Fibroblast of skin of left biceps (primary cell): Measurements from ENCODE around the gene SLC35F5.
"Not testable (repeated sequence)": the region's sequence is repeated elsewhere in the genome, so short reads cannot be mapped to it uniquely, and the experiment has no call there.

Experiments
- DNase-seq, 2 experiments: peaks; one replicate each; pipeline ENCODE4 v3.0.0-alpha.2; 2013; ENCODE audit warnings: low read depth in 2 of 2

The SLC35F5 gene

DNA sequence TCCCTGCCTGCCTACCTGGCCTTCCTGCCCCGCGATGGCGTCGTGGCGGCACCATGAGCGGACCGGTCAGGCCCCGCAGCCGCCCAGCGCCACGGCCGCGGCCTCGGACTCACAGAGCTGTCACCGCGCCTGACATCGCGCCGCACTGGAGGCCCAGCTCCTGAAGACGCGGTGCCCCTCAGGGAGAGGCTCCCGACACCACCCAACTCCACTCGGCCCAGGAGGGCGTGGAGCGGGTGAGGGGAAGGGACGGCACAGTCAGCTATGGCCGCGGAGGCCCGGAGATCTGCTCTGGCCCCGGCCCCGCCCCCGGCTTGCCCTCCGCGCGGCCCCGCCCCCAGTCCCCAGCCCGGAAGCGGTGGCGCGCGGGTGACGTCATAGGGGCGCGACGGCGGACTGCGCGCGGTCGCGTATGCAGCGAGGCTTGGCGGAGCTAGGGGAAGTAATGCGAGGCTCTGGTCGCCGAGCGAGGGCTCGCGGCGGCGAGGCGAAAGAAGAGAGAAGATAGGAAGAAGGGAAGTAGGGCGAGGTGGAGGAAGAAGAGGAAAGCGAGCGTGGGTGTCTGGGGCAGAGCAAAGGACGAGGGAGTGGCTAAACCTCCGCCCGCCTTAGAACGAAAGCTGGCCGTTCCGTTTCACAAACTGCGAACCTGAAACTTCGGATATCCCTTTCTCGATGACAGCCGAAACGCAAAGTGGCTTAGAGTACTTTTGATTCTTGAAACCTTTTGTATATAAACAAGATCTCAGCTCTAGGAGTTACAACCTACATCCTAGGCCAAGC, at the start of gene SLC35F5:
TSS of gene SLC35F5 (minus strand) at position 288 of the 783 bp plus-strand sequence. CDS start at position 55, 233 bp downstream.
- DNase-seq, result peak; percentile 65 to 71

DNA sequence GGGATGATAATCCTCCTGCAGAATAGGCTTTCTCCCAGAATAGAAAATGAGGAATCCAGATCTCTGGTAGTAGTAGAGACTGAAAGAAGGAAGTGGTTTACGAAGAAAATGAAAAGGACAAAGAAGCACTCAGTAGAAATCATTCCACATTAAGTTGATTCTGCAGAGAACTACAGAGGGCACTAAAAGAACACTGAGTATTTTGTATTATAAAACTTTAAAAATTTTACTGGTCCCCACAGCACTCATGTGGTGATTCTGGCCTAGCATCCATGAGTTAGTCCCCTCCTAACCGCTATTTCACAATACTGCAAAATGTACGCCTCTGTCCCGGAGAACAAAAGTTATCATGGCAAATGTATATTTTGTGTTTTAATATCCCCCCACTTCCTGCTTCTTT, 42.9 kb upstream of the SLC35F5 start:
- no peak for DNase-seq

GRCh38 chr2:113797237-113797636, 40.8 kb upstream of the SLC35F5 start:
- DNase-seq, result no peak

DNA sequence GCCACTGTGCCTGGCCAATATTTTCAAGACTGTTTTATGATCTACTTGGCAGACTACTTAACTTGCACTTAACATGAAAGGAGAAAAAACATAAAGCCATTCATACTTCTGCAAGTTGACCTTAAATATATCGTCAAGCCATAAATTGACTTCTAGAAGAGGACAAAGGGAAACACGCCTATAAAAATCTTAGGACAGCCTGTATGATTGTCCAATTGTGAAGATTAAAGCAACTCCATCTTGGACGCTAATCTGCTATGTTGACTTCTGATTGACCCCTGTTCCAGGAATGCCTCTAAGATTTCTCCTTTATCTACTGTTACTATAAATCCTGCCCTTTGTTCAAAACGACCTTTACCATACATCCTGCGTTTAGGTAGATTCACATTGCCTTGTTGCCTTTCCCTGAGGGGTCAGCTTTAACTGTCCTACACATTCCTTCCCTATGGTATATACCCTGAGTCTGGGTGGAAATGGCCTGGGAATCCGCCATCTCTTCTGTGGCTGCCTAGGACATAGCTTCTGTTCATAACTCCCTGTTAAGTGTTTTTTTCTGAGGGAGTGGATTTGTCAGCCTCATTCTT, 40.2 kb upstream of the SLC35F5 start:
- DNase-seq, result no peak

GRCh38 chr2:113795405-113795920, 39.0 kb upstream of the SLC35F5 start:
- no peak for DNase-seq

DNA sequence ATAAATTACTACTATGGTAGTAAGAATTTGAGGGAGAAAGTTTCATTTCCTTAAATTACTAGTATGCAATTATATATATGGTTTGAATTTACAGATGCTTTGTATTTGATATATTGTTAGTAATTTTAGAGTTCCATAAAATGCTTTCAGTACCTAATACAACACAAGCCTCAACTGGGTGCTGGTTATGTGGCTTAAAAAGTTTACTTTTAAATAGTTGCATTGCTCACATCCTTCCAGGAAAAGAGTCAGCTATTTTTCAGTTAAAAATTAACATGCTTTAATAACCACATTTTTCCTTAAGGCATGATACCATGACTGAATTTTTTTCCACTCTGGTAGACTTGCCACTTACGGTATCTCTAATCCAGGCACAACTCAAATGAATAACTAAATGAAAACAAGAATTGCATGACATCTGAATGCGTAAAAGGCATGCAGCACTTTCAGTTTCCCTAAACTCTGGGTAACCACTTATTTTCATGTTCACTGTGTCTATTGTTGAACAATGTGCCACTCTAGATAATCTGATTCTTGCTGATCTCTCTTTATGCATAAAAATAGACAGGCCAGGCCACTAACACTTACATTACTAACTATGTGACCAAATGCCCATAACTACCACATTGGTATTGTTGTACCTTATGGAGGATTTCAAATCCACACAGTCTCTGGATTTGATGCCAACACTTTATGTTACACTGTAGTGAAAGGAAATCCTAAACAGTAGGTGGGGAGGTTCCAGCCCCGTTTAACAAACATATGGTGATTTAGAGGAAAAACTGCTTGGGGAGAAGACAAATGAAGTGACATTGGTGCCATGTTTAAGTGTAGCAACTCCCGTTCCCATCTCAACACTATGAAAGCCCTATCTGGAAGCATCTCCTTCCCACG, 35.5 kb upstream of the SLC35F5 start:
- DNase-seq, result no peak

GRCh38 chr2:113784823-113785744, 28.6 kb upstream of the SLC35F5 start:
- DNase-seq, result no peak

DNA sequence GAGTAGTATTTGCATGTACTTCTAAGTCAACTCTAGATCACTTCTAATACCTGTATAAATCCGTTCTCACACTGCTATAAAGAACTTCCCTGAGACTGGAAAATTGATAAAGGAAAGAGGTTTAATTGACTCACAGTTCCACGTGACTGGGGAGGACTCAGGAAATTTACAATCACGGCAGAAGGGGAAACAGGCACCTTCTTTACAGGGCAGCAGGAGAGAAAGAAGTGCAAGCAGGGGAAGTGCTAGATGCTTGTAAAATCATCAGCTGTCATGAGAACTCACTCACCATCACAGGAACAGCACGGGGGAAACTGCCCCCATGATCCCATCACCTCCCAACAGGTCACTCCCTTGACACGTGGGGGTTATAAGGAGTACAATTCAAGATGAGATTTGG, 24.0 kb upstream of the SLC35F5 start:
- no peak for DNase-seq

GRCh38 chr2:113777371-113777770, 20.9 kb upstream of the SLC35F5 start:
- DNase-seq, result no peak

DNA sequence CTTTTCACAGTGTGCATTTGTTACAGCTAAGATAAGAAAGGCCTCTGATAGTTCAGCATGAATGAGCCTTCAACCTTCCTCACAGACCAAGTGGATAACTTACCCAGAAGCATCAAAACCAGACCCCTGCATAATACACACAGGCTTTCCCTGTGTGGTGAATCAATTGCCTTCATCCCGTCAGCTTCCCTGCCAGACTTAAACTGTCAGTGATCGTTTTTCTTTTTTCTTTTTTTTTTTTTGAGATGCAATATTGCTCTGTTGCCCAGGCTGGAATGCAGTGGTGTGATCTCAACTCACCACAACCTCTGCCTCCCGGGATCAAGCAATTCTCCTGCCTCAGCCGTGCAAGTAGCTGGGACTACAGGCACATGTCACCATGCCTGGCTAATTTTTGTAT, 20.5 kb upstream of the SLC35F5 start:
- no peak for DNase-seq

- DNase-seq, result not testable (repeated sequence)
These were observed 18.2 kb upstream of the SLC35F5 start for GRCh38 chr2:113774616-113775015.

DNA sequence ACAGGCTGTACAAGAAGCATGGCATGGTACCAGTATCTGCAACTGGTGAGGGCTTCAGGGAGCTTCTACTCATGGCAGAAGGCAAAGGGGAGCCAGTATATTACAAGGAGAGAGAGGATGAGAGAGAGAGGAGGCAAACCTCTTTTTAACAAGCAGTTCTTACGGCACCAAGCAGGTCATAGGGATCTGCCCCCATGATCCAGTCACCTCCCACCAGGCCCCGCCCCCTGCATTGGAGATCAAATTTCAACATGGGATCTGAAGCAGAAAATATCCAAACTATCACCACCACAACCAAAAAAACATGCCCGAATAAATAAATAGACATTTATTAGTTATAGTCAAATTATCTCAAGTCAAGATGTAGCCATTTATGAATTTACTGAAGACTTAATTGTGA, 14.5 kb upstream of the SLC35F5 start:
- DNase-seq, result no peak

DNA sequence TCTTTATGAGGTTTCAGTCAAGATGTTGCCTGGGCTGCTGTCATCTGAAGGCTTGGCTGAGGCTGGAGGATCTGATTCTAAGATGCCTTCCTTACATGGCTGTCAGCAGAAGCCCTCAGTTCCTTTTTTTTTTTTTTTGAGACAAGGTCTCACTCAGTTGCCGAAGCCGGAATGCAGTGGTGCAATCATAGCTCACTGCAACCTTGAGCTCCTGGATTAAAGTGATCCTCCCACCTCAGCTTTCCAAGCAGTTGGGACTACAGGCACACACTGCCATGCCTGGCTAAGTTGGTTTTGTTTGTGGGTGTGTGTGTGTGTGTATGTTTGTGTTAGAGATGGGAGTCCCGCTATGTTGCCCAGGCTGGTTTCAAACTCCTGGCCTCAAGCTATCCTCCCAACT, 13.1 kb upstream of the SLC35F5 start:
- DNase-seq, result no peak

- no peak for DNase-seq
These were observed 12.3 kb upstream of the SLC35F5 start for GRCh38 chr2:113768770-113769169.

- DNase-seq, result no peak
These were observed 11.5 kb upstream of the SLC35F5 start for GRCh38 chr2:113767811-113768460.

GRCh38 chr2:113765276-113765675, 8.8 kb upstream of the SLC35F5 start:
- DNase-seq, result no peak

GRCh38 chr2:113762377-113763118, 6.1 kb upstream of the SLC35F5 start:
- DNase-seq, result peak; percentile 30 to 32

- no peak for DNase-seq
These were observed 4.0 kb upstream of the SLC35F5 start for GRCh38 chr2:113760400-113760799.

DNA sequence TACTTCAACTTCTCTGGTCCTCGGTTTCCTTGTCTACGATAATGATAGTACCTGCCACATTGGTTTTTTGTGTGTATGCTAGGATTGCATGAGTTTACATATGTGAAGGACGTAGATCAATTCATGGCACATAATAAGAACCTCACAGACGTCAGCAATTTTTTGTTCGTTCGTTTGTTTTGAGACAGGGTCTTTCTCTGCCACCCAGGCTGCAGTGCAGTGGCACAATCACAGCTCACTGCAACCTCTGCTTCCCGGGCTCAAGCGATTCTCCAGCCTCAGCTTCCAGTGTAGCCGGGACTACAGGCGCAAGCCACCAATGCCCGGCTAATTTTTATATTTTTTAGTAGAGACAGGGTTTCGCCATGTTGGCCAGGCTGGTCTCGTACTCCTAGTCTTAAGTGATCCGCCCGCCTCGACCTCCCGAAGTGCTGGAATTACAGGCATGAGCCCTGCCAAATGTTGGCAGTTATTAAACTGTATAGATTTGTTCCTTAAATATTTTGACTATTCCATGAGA, 756 bp upstream of the SLC35F5 start:
- no peak for DNase-seq
